ENCODE results near the gene OBI1. TPM values are rescaled to one million over a fixed set of nuclear protein-coding genes. Genes with fewer than 3 reads are reported as not detected.

The OBI1 gene
- polyA plus RNA-seq, 3 donors: 2.0 to 5.2 (median 3.5) TPM

GRCh38 chr13:78601124-78601873, 57.7 kb downstream of the OBI1 start:
- Mint-ChIP-seq H3K9me3 (peaks cover 0 to 40% (median 24%) of the 10 kb centered on the region in 7 donors), H3K4me3 (peak overlapping the region; percentile 62 to 85), H3K27ac (no peak overlapping the region), H3K36me3 (peaks cover 9% of the 10 kb centered on the region in 2 donors), H3K27me3 (ENCODE audit: low read depth in 3 of 3) (peaks cover 89 to 94% (median 91%) of the 10 kb centered on the region in 3 donors), H3K4me1 (peaks cover 49% of the 10 kb centered on the region)
- Histone ChIP-seq H3K4me2 (replicated peaks; ENCODE audit: extremely low read depth, low read length, poor library complexity, severe bottlenecking) (peak overlapping the region; percentile 70), H4K20me1 (ENCODE audit: insufficient read depth, low read length) (no peaks in the 10 kb centered on the region), H3K27me3 (ENCODE audit: control insufficient read depth in 2 of 2, insufficient read depth in 2 of 2, low read length in 2 of 2) (peaks cover 90 to 95% of the 10 kb centered on the region in 2 donors), H2AFZ (ENCODE audit: insufficient read depth, low read depth, low read length, poor library complexity, severe bottlenecking) (peak overlapping the region; percentile 59), H3K9ac (ENCODE audit: insufficient read depth, low read length, poor library complexity, severe bottlenecking) (no peak overlapping the region), H3K4me3 (replicated peaks in 1 of 3; ENCODE audit: low read depth in 2 of 3, low read length in 3 of 3) (peak overlapping the region in 2 of 3 experiments; percentile 18 to 57), H3K4me1 (ENCODE audit: control insufficient read depth in 1 of 2, insufficient read depth in 2 of 2, low read length in 2 of 2) (peaks cover 38 to 41% of the 10 kb centered on the region in 2 donors), H3K27ac (ENCODE audit: low read depth in 1 of 2, low read length in 2 of 2) (no peak overlapping the region), H3K9me3 (replicated peaks in 1 of 2; ENCODE audit: control insufficient read depth in 1 of 2, insufficient read depth in 1 of 2, low read length in 2 of 2) (peaks cover 0 to 49% of the 10 kb centered on the region in 2 donors), H3K36me3 (replicated peaks in 1 of 2; ENCODE audit: control insufficient read depth in 1 of 2, insufficient read depth in 2 of 2, low read length in 2 of 2) (no peaks in the 10 kb centered on the region), H3K79me2 (ENCODE audit: insufficient read depth, low read length) (no peaks in the 10 kb centered on the region)
- intact Hi-C loops (cut with micrococcal nuclease): no loop called here
- DNase-seq: peak in 1 of 3 donors; percentile 15
- TF ChIP-seq CTCF (IDR thresholded peaks at IDR 0.05): no peak
- WGBS (ENCODE audit: insufficient coverage): 2% methylated on average over 51 of the region's 58 CpGs

GRCh38 chr13:78600280-78600883, 58.6 kb downstream of the OBI1 start:
- Histone ChIP-seq H3K4me3 (replicated peaks in 1 of 3; ENCODE audit: low read depth in 2 of 3, low read length in 3 of 3) (no peak overlapping the region), H3K79me2 (ENCODE audit: insufficient read depth, low read length) (no peaks in the 10 kb centered on the region), H3K4me1 (ENCODE audit: control insufficient read depth in 1 of 2, insufficient read depth in 2 of 2, low read length in 2 of 2) (peaks cover 47 to 50% of the 10 kb centered on the region in 2 donors), H3K9me3 (replicated peaks in 1 of 2; ENCODE audit: control insufficient read depth in 1 of 2, insufficient read depth in 1 of 2, low read length in 2 of 2) (peaks cover 3 to 50% of the 10 kb centered on the region in 2 donors), H3K36me3 (replicated peaks in 1 of 2; ENCODE audit: control insufficient read depth in 1 of 2, insufficient read depth in 2 of 2, low read length in 2 of 2) (no peaks in the 10 kb centered on the region), H3K27ac (ENCODE audit: low read depth in 1 of 2, low read length in 2 of 2) (no peak overlapping the region), H3K9ac (ENCODE audit: insufficient read depth, low read length, poor library complexity, severe bottlenecking) (no peak overlapping the region), H3K27me3 (ENCODE audit: control insufficient read depth in 2 of 2, insufficient read depth in 2 of 2, low read length in 2 of 2) (peaks cover 89 to 95% of the 10 kb centered on the region in 2 donors), H3K4me2 (replicated peaks; ENCODE audit: extremely low read depth, low read length, poor library complexity, severe bottlenecking) (no peak overlapping the region), H2AFZ (ENCODE audit: insufficient read depth, low read depth, low read length, poor library complexity, severe bottlenecking) (no peak overlapping the region), H4K20me1 (ENCODE audit: insufficient read depth, low read length) (no peaks in the 10 kb centered on the region)
- intact Hi-C loops (cut with micrococcal nuclease): no loop called here
- no peak for TF ChIP-seq CTCF (IDR thresholded peaks at IDR 0.05)
- DNase-seq: no peak
- Mint-ChIP-seq H3K27me3 (ENCODE audit: low read depth in 3 of 3) (peaks cover 89 to 94% (median 90%) of the 10 kb centered on the region in 3 donors), H3K4me1 (peaks cover 56% of the 10 kb centered on the region), H3K4me3 (peak overlapping the region; percentile 3 to 85), H3K27ac (no peak overlapping the region), H3K36me3 (peaks cover 9% of the 10 kb centered on the region in 2 donors), H3K9me3 (peaks cover 0 to 47% (median 23%) of the 10 kb centered on the region in 7 donors)
- WGBS (ENCODE audit: insufficient coverage): 11% methylated on average over 6 of the region's 13 CpGs

Data from CD14-positive monocyte (primary cell).